Keratinocyte (primary cell): ENCODE data around the gene CDKAL1. TPM values are rescaled to one million over a fixed set of nuclear protein-coding genes. Genes with fewer than 3 reads are reported as not detected.

Source experiments
- DNase-seq: peaks from one replicate; pipeline ENCODE4 v3.0.0-alpha.2; 2011; ENCODE audit warnings: low read depth, missing footprints, low spot score
- FAIRE-seq: peaks from 2 replicates; lab custom pipeline; 2011; peaks lifted over from hg19 to GRCh38; lab: Jason Lieb, UNC
- H2AFZ ChIP-seq: 2 replicates; pipeline ENCODE4 v1.6.0; 2012; ENCODE audit warnings: low read length, control low read depth, inconsistent platforms; ENCODE audit not compliant: control insufficient read depth
- H3K27ac ChIP-seq: 2 replicates; pipeline ENCODE4 v1.5.1; 2011; ENCODE audit warnings: low read length; ENCODE audit not compliant: control insufficient read depth, insufficient read depth
- H3K27me3 ChIP-seq: 3 replicates; pipeline ENCODE4 v1.6.0; 2011; ENCODE audit warnings: low read length; ENCODE audit not compliant: control insufficient read depth, insufficient read depth; ENCODE audit errors: extremely low read depth
- H3K36me3 ChIP-seq, 2 experiments: 2 replicates in 1 of 2; 3 replicates in 1 of 2; pipeline ENCODE4 v1.5.1; 2011; ENCODE audit warnings: low read length in 2 of 2, mild to moderate bottlenecking in 1 of 2; ENCODE audit not compliant: control insufficient read depth in 2 of 2, insufficient read depth in 2 of 2; ENCODE audit errors: extremely low read depth in 1 of 2
- H3K4me1 ChIP-seq: 3 replicates; pipeline ENCODE4 v1.5.1; 2011; ENCODE audit warnings: low read length; ENCODE audit not compliant: control insufficient read depth, insufficient read depth; ENCODE audit errors: extremely low read depth
- H3K4me2 ChIP-seq: 3 replicates; pipeline ENCODE4 v1.6.0; 2011; ENCODE audit warnings: low read depth, low read length; ENCODE audit not compliant: control insufficient read depth, insufficient read depth; ENCODE audit errors: extremely low read depth
- H3K4me3 ChIP-seq, 3 experiments: fragments of 200-600 bp in 1 of 3; sonication (generic) in 1 of 3; 2 replicates in 2 of 3; 3 replicates in 1 of 3; pipeline ENCODE4 v1.5.1; 2011 to 2016; ENCODE audit warnings: low read length in 3 of 3, mild to moderate bottlenecking in 3 of 3, control low read depth in 2 of 3, inconsistent platforms in 1 of 3, low read depth in 1 of 3, mixed read lengths in 1 of 3, mixed run types in 1 of 3, moderate library complexity in 1 of 3; ENCODE audit not compliant: control insufficient read depth in 2 of 3, insufficient read depth in 2 of 3; ENCODE audit errors: extremely low read depth in 1 of 3
- H3K79me2 ChIP-seq: 2 replicates; pipeline ENCODE4 v1.6.0; 2012; ENCODE audit warnings: low read length; ENCODE audit not compliant: control insufficient read depth, insufficient read depth
- H3K9ac ChIP-seq: 3 replicates; pipeline ENCODE4 v1.6.0; 2011; ENCODE audit warnings: low read length; ENCODE audit not compliant: control insufficient read depth, insufficient read depth; ENCODE audit errors: extremely low read depth
- H3K9me1 ChIP-seq: 3 replicates; pipeline ENCODE4 v1.6.0; 2011; ENCODE audit warnings: low read length; ENCODE audit not compliant: control insufficient read depth, insufficient read depth; ENCODE audit errors: extremely low read depth
- H3K9me3 ChIP-seq: 2 replicates; pipeline ENCODE4 v1.5.1; 2012; ENCODE audit warnings: low read depth, low read length; ENCODE audit not compliant: control insufficient read depth
- H4K20me1 ChIP-seq: 3 replicates; pipeline ENCODE4 v1.6.0; 2011; ENCODE audit warnings: low read length; ENCODE audit not compliant: control insufficient read depth, insufficient read depth; ENCODE audit errors: extremely low read depth
- CTCF ChIP-seq, 3 experiments: IDR thresholded peaks in 1 of 3; conservative IDR thresholded peaks in 1 of 3; optimal IDR thresholded peaks in 1 of 3; 2 replicates in 2 of 3; 3 replicates in 1 of 3; pipeline versions ENCODE3 to v1.5.1; 2011; ENCODE audit warnings: low read length in 3 of 3, mild to moderate bottlenecking in 3 of 3, moderate library complexity in 2 of 3, control low read depth in 1 of 3, inconsistent platforms in 1 of 3; ENCODE audit not compliant: insufficient read depth in 2 of 3; ENCODE audit errors: extremely low read depth in 1 of 3
- EZH2 ChIP-seq: IDR thresholded peaks from one replicate; pipeline ENCODE4 v1.6.1; 2012; ENCODE audit warnings: inconsistent platforms, mild to moderate bottlenecking, low read length, moderate library complexity
- dilution Hi-C: fragments of 300-500 bp; cut with MboI; formaldehyde crosslinking; loops from one replicate; pipeline ENCODE4 v1.7.0; 2020; ENCODE audit warnings: low sequenced_read_pairs; ENCODE audit not compliant: extremely low pct_ligation_motif_present
- polyA plus RNA-seq, 5 experiments: library from polyadenylated mRNA; depleted of rRNA in 3 of 5; stranded (reverse) in 3 of 5; stranded (forward) in 1 of 5; unstranded in 1 of 5; fragments of >200 nt; gene quantifications; 1 replicate in 1 of 5; 2 replicates in 3 of 5; 3 replicates in 1 of 5; pipeline versions ENCODE4 v1.2.1 to v1.2.3, GENCODE V29; 2011 to 2012; ENCODE audit warnings: missing spikeins in 2 of 5, low read depth in 1 of 5, low replicate concordance in 1 of 5

CDKAL1 gene
- polyA plus RNA-seq, 1 donor (not counting 4 experiments of a cell fraction or from before 2014, with no cell fraction given), result 5.6 TPM

DNA sequence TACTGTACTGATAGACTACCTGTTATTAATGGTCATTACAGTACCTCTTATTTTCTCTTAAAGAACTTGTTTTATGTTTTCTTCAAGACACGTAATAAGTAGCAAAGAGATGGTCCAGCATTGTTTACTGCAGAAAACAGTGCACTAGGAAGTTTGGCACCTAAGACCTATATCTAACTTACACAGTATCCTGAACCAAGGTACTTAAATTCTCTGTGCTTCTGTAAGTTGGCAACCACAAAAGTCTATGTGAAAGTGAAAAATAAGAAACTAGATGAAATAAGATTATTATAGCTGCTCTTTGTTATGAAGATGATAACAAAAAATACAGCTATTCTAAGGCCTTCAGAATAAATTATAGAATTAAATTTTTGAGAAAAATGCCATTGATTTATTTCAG is 647.6 kb downstream of the CDKAL1 start:
- Histone ChIP-seq H3K79me2 (no peaks in the 10 kb centered on the region), H3K27me3 (no peaks in the 10 kb centered on the region), H3K36me3 (no peaks in the 10 kb centered on the region), H2AFZ (no peak overlapping the region), H3K9me3 (no peaks in the 10 kb centered on the region), H3K4me1 (no peaks in the 10 kb centered on the region), H3K4me3 (no peak overlapping the region), H4K20me1 (no peaks in the 10 kb centered on the region), H3K9me1 (no peaks in the 10 kb centered on the region), H3K27ac (no peak overlapping the region), H3K9ac (no peak overlapping the region), H3K4me2 (no peak overlapping the region)
- no peak for DNase-seq
- FAIRE-seq, result no peak
- dilution Hi-C loops, result no loop called here
- no peak for TF ChIP-seq EZH2

DNA sequence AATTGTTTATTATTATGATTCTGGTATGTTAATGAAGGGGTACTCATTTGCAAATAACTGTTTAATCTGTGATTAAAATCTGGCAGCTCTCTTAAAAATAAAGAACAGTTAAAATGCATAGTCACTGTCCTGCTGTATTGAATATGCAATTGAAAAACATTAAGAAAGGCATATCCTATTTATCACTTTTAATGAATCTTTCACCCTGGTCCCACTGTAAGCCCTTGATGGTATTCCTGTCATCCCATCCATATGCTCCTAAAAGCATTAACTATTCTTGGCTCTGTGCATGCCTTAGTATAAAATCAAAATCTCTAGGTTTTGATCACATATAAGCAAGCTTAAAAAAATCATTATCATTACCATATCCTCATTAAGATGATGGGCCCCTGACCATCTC is 648.3 kb downstream of the CDKAL1 start:
- no peak for FAIRE-seq
- Histone ChIP-seq H3K27ac (no peak overlapping the region), H3K4me2 (no peak overlapping the region), H3K4me1 (peaks cover 1% of the 10 kb centered on the region), H3K4me3 (no peak overlapping the region), H3K27me3 (no peaks in the 10 kb centered on the region), H2AFZ (no peak overlapping the region), H3K9me3 (no peaks in the 10 kb centered on the region), H3K79me2 (no peaks in the 10 kb centered on the region), H4K20me1 (no peaks in the 10 kb centered on the region), H3K9ac (no peak overlapping the region), H3K9me1 (no peaks in the 10 kb centered on the region), H3K36me3 (no peaks in the 10 kb centered on the region)
- no peak for DNase-seq
- dilution Hi-C loops, result no loop called here
- TF ChIP-seq CTCF (optimal IDR thresholded peaks at IDR 0.05 in 1 of 3, IDR thresholded peaks at IDR 0.05 in 1 of 3, conservative IDR thresholded peaks at IDR 0.05 in 1 of 3; ENCODE audit: extremely low read depth in 1 of 3, insufficient read depth in 2 of 3, low read length in 3 of 3) (no peak), EZH2 (no peak)

DNA sequence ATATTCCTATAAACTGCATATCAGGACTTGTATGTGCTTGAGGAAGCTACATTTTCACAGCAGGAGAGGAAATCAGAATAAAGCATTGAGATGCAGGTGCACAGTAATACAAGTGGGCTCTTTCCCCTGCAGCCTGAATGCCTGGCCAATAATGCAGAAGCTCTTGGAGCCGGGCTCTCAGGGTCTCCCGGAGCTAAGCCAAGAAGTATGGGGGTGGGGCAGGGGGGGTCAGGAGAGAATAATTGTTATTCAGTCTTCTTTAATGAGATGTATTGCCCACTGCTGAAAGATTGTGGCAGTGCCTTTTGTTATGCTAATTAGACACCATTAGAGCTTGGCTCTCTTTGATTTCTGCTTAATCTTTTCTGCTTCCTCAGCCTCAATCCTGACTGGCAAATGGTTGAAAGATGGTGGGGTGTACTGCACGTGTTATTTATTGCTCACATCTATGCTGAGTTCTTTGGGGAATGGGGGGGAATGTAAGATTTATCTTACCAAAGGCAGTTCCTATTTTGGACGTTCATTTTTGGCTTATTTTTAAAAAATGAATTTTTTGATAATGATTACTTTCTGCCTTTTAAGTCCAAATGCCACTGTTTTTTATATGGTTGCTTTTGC is 651.7 kb downstream of the CDKAL1 start:
- no peak for DNase-seq
- dilution Hi-C loops, result no loop called here
- Histone ChIP-seq H3K36me3 (no peaks in the 10 kb centered on the region), H3K4me1 (peaks cover 17% of the 10 kb centered on the region), H3K27ac (no peak overlapping the region), H2AFZ (no peak overlapping the region), H3K4me3 (no peak overlapping the region), H3K4me2 (no peak overlapping the region), H3K79me2 (no peaks in the 10 kb centered on the region), H4K20me1 (no peaks in the 10 kb centered on the region), H3K9me3 (no peaks in the 10 kb centered on the region), H3K9me1 (no peaks in the 10 kb centered on the region), H3K9ac (no peak overlapping the region), H3K27me3 (no peaks in the 10 kb centered on the region)
- no peak for FAIRE-seq
- TF ChIP-seq CTCF (optimal IDR thresholded peaks at IDR 0.05 in 1 of 3, IDR thresholded peaks at IDR 0.05 in 1 of 3, conservative IDR thresholded peaks at IDR 0.05 in 1 of 3; ENCODE audit: extremely low read depth in 1 of 3, insufficient read depth in 2 of 3, low read length in 3 of 3), result no peak
